IMR-90 (cell line): ENCODE measurements around the gene SLC9C2. TPM values are rescaled to one million over a fixed set of nuclear protein-coding genes. Genes with fewer than 3 reads are reported as not detected.

Experiments used
- ATAC-seq: fragments of 200-7000 bp; cut with Tn5 transposase; 2 replicates; pipeline ENCODE4 v1.9.1; 2020; ENCODE audit warnings: low read depth, mild to moderate bottlenecking, moderate library complexity
- BruUV-seq: library from RNA; stranded (reverse); fragments of 400-500 nt; replicated peaks from 2 replicates; lab custom pipeline; 2021; lab: Mats Ljungman, UMichigan
- CTCF ChIA-PET: fragments of 300-600 bp; formaldehyde crosslinking; extraction: SDS; loops from one replicate; lab custom pipeline; 2021; ENCODE audit warnings: antibody characterized with exemption; lab: Yijun Ruan, JAX
- POLR2A ChIA-PET: fragments of 300-600 bp; sonication (Branson Sonifier 250); formaldehyde crosslinking; loops from one replicate; lab custom pipeline; 2022; ENCODE audit warnings: antibody characterized with exemption; ENCODE audit not compliant: unreplicated experiment; lab: Charles Lee
- DNase-seq: peaks from one replicate; pipeline ENCODE4 v3.0.0; 2013
- H2AFZ ChIP-seq: replicated peaks from 2 replicates; pipeline ENCODE3; 2013; ENCODE audit warnings: low read length, mild to moderate bottlenecking; ENCODE audit not compliant: poor library complexity
- H2AK5ac ChIP-seq: 2 replicates; pipeline ENCODE4 v1.6.1; 2013; ENCODE audit warnings: low read depth, low read length, inconsistent platforms
- H2AK9ac ChIP-seq: replicated peaks from 2 replicates; pipeline ENCODE3; 2013; ENCODE audit warnings: mild to moderate bottlenecking, low read depth, low read length, moderate library complexity; ENCODE audit not compliant: poor library complexity
- H2BK120ac ChIP-seq: 2 replicates; pipeline ENCODE4 v1.6.1; 2013; ENCODE audit warnings: low read depth, low read length, inconsistent platforms
- H2BK15ac ChIP-seq: 3 replicates; pipeline ENCODE4 v1.6.1; 2013; ENCODE audit warnings: low read depth, low read length, inconsistent platforms
- H2BK20ac ChIP-seq: 2 replicates; pipeline ENCODE4 v1.6.1; 2013; ENCODE audit warnings: low read depth, mild to moderate bottlenecking, inconsistent platforms, low read length, moderate library complexity
- H2BK5ac ChIP-seq: 2 replicates; pipeline ENCODE4 v1.6.1; 2013; ENCODE audit warnings: mild to moderate bottlenecking, low read depth, low read length, inconsistent platforms; ENCODE audit not compliant: poor library complexity, severe bottlenecking
- H3K14ac ChIP-seq: replicated peaks from 2 replicates; pipeline ENCODE4 v1.6.1; 2013; ENCODE audit warnings: low read depth, low read length, inconsistent platforms
- H3K18ac ChIP-seq: 2 replicates; pipeline ENCODE4 v1.6.1; 2013; ENCODE audit warnings: low read depth, low read length, control low read depth
- H3K23ac ChIP-seq: 2 replicates; pipeline ENCODE4 v1.6.1; 2013; ENCODE audit warnings: low read depth, low read length, inconsistent platforms
- H3K27ac ChIP-seq: 2 replicates; pipeline ENCODE4 v1.5.1; 2013; ENCODE audit warnings: mild to moderate bottlenecking, control low read depth, low read length; ENCODE audit not compliant: insufficient read depth
- H3K27me3 ChIP-seq: 2 replicates; pipeline ENCODE4 v1.6.1; 2013; ENCODE audit warnings: low read length; ENCODE audit not compliant: control insufficient read depth, insufficient read depth
- H3K36me3 ChIP-seq: 2 replicates; pipeline ENCODE4 v1.6.1; 2013; ENCODE audit warnings: low read length, mixed read lengths; ENCODE audit not compliant: control insufficient read depth, insufficient read depth
- H3K4ac ChIP-seq: 2 replicates; pipeline ENCODE4 v1.6.1; 2013; ENCODE audit warnings: low read depth, low read length, inconsistent platforms
- H3K4me1 ChIP-seq: 2 replicates; pipeline ENCODE4 v1.6.1; 2013; ENCODE audit warnings: low read length, mixed read lengths; ENCODE audit not compliant: control insufficient read depth, insufficient read depth
- H3K4me2 ChIP-seq: 2 replicates; pipeline ENCODE4 v1.6.1; 2013; ENCODE audit warnings: low read depth, mild to moderate bottlenecking, control low read depth, low read length, moderate library complexity
- H3K4me3 ChIP-seq: 2 replicates; pipeline ENCODE4 v1.5.1; 2013; ENCODE audit warnings: low read depth, mild to moderate bottlenecking, control low read depth, low read length, moderate library complexity; ENCODE audit not compliant: insufficient read depth
- H3K56ac ChIP-seq: 2 replicates; pipeline ENCODE4 v1.6.1; 2013; ENCODE audit warnings: low read length, inconsistent platforms; ENCODE audit not compliant: insufficient read depth; ENCODE audit errors: extremely low read depth
- H3K79me1 ChIP-seq, 2 experiments: 2 replicates each; pipeline ENCODE4 v1.6.1; 2013; ENCODE audit warnings: low read length in 2 of 2, inconsistent platforms in 1 of 2, low read depth in 1 of 2
- H3K9ac ChIP-seq: 2 replicates; pipeline ENCODE4 v1.6.1; 2013; ENCODE audit warnings: low read depth, low read length, control low read depth
- H3K9me1 ChIP-seq: 2 replicates; pipeline ENCODE4 v1.6.1; 2013; ENCODE audit warnings: low read length, inconsistent platforms; ENCODE audit not compliant: insufficient read depth
- H3K9me3 ChIP-seq: 2 replicates; pipeline ENCODE4 v1.6.1; 2013; ENCODE audit warnings: low read length; ENCODE audit not compliant: control insufficient read depth, insufficient read depth
- H4K20me1 ChIP-seq: 2 replicates; pipeline ENCODE4 v1.6.1; 2013; ENCODE audit warnings: low read length, inconsistent platforms; ENCODE audit not compliant: insufficient read depth
- H4K5ac ChIP-seq: 2 replicates; pipeline ENCODE4 v1.6.1; 2013; ENCODE audit warnings: mild to moderate bottlenecking, low read depth, low read length, control low read depth
- H4K8ac ChIP-seq, 2 experiments: 2 replicates each; pipeline ENCODE4 v1.6.1; 2013; ENCODE audit warnings: low read depth in 2 of 2, low read length in 2 of 2, control low read depth in 1 of 2, inconsistent platforms in 1 of 2
- H4K91ac ChIP-seq: 2 replicates; pipeline ENCODE4 v1.6.1; 2013; ENCODE audit warnings: low read depth, low read length, inconsistent platforms; ENCODE audit not compliant: insufficient read depth
- BHLHE40 ChIP-seq: fragments of 150-350 bp; IDR thresholded peaks from 2 replicates; pipeline ENCODE4 v1.6.1; 2016; ENCODE audit warnings: mild to moderate bottlenecking, low read depth, low read length
- CEBPB ChIP-seq: IDR thresholded peaks from 2 replicates; pipeline ENCODE4 v1.6.1; 2012; ENCODE audit warnings: low read depth, low read length, improper control_type of control experiment
- CHD1 ChIP-seq: IDR thresholded peaks from 2 replicates; pipeline ENCODE4 v1.6.1; 2012; ENCODE audit warnings: low read depth, low read length, improper control_type of control experiment
- MAZ ChIP-seq: IDR thresholded peaks from 2 replicates; pipeline ENCODE4 v1.6.1; 2012; ENCODE audit warnings: low read depth, mild to moderate bottlenecking, low read length, improper control_type of control experiment, moderate library complexity, borderline replicate concordance
- MXI1 ChIP-seq: IDR thresholded peaks from 2 replicates; pipeline ENCODE4 v1.6.1; 2012; ENCODE audit warnings: low read depth, mild to moderate bottlenecking, low read length, moderate library complexity, borderline replicate concordance
- NFE2L2 ChIP-seq: fragments of 150-350 bp; IDR thresholded peaks from 2 replicates; pipeline ENCODE4 v1.6.1; 2016; ENCODE audit warnings: low read depth, mild to moderate bottlenecking, low read length
- POLR2A ChIP-seq: IDR thresholded peaks from 2 replicates; pipeline ENCODE4 v1.6.1; 2012; ENCODE audit warnings: mild to moderate bottlenecking, low read depth, low read length
- RCOR1 ChIP-seq: IDR thresholded peaks from 2 replicates; pipeline ENCODE4 v1.6.1; 2012; ENCODE audit warnings: mild to moderate bottlenecking, low read length, improper control_type of control experiment; ENCODE audit not compliant: insufficient replicate concordance
- RFX5 ChIP-seq: IDR thresholded peaks from 2 replicates; pipeline ENCODE4 v1.8.0; 2012; ENCODE audit warnings: low read depth, mild to moderate bottlenecking, low read length, moderate library complexity
- SMC3 ChIP-seq: fragments of 150-350 bp; IDR thresholded peaks from 2 replicates; pipeline ENCODE4 v1.6.1; 2016; ENCODE audit warnings: low read depth, mild to moderate bottlenecking, antibody characterized with exemption, low read length, moderate library complexity
- WGBS, 2 experiments: methylation state at CpG; one replicate each; pipeline versions ENCODE4 v1.1.5 to v1.1.7; 2013; ENCODE audit warnings: missing lambda C conversion rate in 2 of 2; ENCODE audit not compliant: insufficient read length in 1 of 2; ENCODE audit errors: extremely low coverage in 2 of 2; 5-methylcytosine and 5-hydroxymethylcytosine counted together
- dilution Hi-C: fragments of 300-500 bp; cut with HindIII; formaldehyde crosslinking; loops from one replicate; pipeline ENCODE4 v1.14.3; 2018; ENCODE audit warnings: low sequenced_read_pairs; ENCODE audit not compliant: unreplicated experiment
- in situ Hi-C: fragments of 300-500 bp; cut with MboI; formaldehyde crosslinking; loops from 3 replicates; pipeline ENCODE4 v1.14.3; 2019; ENCODE audit warnings: low sequenced_read_pairs, inconsistent platforms, mixed read lengths
- intact Hi-C: fragments of 100-400 bp; cut with micrococcal nuclease; formaldehyde crosslinking; loops from 2 replicates; pipeline ENCODE4 v1.10.0; 2022
- polyA plus RNA-seq, 3 experiments: library from polyadenylated mRNA; depleted of rRNA; stranded (reverse); fragments of >200 nt; gene quantifications; 2 replicates each; pipeline ENCODE4 v1.2.3, GENCODE V29; 2012; ENCODE audit warnings: low replicate concordance in 1 of 3
- total RNA-seq: library from RNA; depleted of rRNA; stranded (reverse); fragments of >200 nt; gene quantifications from 2 replicates; pipeline ENCODE4 v1.2.3, GENCODE V29; 2012
- TF ChIP-seq, protein P1 (sequence below): fragments of 150-350 bp; IDR thresholded peaks from 2 replicates; pipeline ENCODE4 v1.6.1; 2017; ENCODE audit warnings: mild to moderate bottlenecking, antibody characterized with exemption, low read length, low read depth
- TF ChIP-seq, protein P2 (sequence below): fragments of 150-350 bp; IDR thresholded peaks from 2 replicates; pipeline ENCODE4 v1.6.1; 2016; ENCODE audit warnings: low read depth, mild to moderate bottlenecking, low read length, moderate library complexity, borderline replicate concordance
- TF ChIP-seq, protein P3 (sequence below): conservative IDR thresholded peaks from 2 replicates; pipeline ENCODE4 v1.5.1; 2012; ENCODE audit warnings: mild to moderate bottlenecking, low read depth, low read length, improper control_type of control experiment

SLC9C2 gene
- total and polyA plus RNA-seq, 2 of the 4 experiments (the other 2 are of a cell fraction) = not detected

DNA sequence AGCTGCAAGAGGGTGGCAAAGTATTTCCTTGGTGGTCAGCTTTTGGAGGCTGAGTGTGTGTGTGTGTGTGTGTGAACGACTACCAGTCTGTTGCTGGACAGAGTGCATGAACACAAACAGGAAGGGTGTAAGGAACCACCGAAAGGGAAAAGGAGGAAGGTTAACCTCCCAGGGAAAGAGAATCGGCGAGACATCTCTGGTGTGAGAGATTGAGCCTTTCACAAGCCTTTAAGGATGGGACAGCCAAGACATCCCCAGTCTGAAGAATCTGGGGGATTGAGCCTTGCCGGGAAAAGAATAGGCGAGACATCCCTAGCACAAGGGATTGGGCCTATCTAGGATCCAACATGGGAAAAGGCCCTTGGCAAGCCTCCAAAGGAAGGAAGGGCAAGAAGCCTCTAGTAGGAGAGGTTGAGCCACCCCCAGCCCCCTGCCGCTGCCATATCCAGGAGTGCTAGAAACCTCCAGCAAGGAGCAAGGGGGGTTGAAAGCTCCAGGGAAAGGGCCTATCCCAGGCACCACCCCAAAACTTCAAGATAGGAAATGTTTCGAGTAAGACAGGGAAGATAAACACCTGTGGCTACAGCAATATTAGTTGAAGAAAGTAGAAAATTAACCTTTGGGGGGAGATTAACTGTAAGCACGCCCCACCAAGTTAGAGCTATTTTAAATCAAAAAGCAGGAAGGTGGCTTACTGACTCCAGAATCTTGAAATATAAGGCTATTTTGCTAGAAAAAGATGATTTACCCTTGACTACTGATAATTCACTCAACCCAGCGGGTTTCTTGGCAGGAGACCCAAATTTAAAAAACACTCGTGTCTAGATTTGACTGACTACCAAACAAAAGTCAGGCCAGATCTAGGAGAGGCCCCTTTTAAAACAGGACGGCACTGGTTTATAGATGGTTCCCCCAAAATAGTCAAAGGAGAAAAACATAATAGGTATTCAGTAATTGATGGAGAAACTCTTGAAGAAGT lies 35.5 kb upstream of the SLC9C2 start:
- no peak for TF ChIP-seq POLR2A
- TF ChIP-seq MAZ = no peak
- TF ChIP-seq BHLHE40 = no peak
- TF ChIP-seq, protein P1, sequence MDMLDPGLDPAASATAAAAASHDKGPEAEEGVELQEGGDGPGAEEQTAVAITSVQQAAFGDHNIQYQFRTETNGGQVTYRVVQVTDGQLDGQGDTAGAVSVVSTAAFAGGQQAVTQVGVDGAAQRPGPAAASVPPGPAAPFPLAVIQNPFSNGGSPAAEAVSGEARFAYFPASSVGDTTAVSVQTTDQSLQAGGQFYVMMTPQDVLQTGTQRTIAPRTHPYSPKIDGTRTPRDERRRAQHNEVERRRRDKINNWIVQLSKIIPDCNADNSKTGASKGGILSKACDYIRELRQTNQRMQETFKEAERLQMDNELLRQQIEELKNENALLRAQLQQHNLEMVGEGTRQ = no peak
- TF ChIP-seq MXI1 = no peak
- TF ChIP-seq, protein P2, sequence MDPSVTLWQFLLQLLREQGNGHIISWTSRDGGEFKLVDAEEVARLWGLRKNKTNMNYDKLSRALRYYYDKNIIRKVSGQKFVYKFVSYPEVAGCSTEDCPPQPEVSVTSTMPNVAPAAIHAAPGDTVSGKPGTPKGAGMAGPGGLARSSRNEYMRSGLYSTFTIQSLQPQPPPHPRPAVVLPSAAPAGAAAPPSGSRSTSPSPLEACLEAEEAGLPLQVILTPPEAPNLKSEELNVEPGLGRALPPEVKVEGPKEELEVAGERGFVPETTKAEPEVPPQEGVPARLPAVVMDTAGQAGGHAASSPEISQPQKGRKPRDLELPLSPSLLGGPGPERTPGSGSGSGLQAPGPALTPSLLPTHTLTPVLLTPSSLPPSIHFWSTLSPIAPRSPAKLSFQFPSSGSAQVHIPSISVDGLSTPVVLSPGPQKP = no peak
- TF ChIP-seq CEBPB = no peak
- TF ChIP-seq, protein P3, sequence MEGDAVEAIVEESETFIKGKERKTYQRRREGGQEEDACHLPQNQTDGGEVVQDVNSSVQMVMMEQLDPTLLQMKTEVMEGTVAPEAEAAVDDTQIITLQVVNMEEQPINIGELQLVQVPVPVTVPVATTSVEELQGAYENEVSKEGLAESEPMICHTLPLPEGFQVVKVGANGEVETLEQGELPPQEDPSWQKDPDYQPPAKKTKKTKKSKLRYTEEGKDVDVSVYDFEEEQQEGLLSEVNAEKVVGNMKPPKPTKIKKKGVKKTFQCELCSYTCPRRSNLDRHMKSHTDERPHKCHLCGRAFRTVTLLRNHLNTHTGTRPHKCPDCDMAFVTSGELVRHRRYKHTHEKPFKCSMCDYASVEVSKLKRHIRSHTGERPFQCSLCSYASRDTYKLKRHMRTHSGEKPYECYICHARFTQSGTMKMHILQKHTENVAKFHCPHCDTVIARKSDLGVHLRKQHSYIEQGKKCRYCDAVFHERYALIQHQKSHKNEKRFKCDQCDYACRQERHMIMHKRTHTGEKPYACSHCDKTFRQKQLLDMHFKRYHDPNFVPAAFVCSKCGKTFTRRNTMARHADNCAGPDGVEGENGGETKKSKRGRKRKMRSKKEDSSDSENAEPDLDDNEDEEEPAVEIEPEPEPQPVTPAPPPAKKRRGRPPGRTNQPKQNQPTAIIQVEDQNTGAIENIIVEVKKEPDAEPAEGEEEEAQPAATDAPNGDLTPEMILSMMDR = no peak
- no peak for TF ChIP-seq CHD1
- TF ChIP-seq SMC3 = no peak
- no peak for TF ChIP-seq RCOR1
- no peak for TF ChIP-seq NFE2L2
- no peak for TF ChIP-seq RFX5
- Histone ChIP-seq H3K9ac (no peak overlapping the region), H3K9me1 (no peaks in the 10 kb centered on the region), H3K18ac (no peak overlapping the region), H3K4me1 (no peaks in the 10 kb centered on the region), H3K23ac (no peak overlapping the region), H3K56ac (no peak overlapping the region), H2BK20ac (no peak overlapping the region), H3K27ac (no peak overlapping the region), H3K79me1 (no peaks in the 10 kb centered on the region), H2AK9ac (no peak overlapping the region), H3K4me2 (no peak overlapping the region), H3K14ac (no peak overlapping the region), H3K9me3 (peaks cover 4% of the 10 kb centered on the region; the same call in 1 of the 2 replicates), H3K36me3 (no peaks in the 10 kb centered on the region), H2AK5ac (no peak overlapping the region), H4K5ac (no peak overlapping the region), H3K4me3 (no peak overlapping the region), H4K20me1 (no peaks in the 10 kb centered on the region), H4K8ac (no peak overlapping the region), H2BK15ac (no peak overlapping the region), H2BK5ac (no peak overlapping the region), H3K27me3 (no peaks in the 10 kb centered on the region), H4K91ac (no peak overlapping the region), H3K4ac (no peak overlapping the region), H2AFZ (no peak overlapping the region), H2BK120ac (no peak overlapping the region)
- WGBS, 2 experiments = 90% methylated on average over 2 of the region's 12 CpGs; no CpG with 5 or more reads in 1 of the 2 experiments
- CTCF ChIA-PET = no interaction called here
- BruUV-seq = no TSS peak
- DNase-seq = no peak
- POLR2A ChIA-PET = no interaction called here
- ATAC-seq = no peak
- in situ Hi-C loops (no loop called here), intact Hi-C loops (no loop called here), dilution Hi-C loops (no loop called here)
